ENCODE data around the gene EMB. TPM values are rescaled to one million over a fixed set of nuclear protein-coding genes. Genes with fewer than 3 reads are reported as not detected.
"Not testable (repeated sequence)": the region's sequence is repeated elsewhere in the genome, so short reads cannot be mapped to it uniquely, and the experiment has no call there.

EMB gene
- polyA plus RNA-seq, 4 donors, result 3.5 to 5.1 (median 3.7) TPM

- DNase-seq (ENCODE audit: low read depth in 4 of 4, low spot score in 2 of 4), result not testable (repeated sequence)
Observed at GRCh38 chr5:50423100-50423799, 17.8 kb downstream of the EMB start.

DNA sequence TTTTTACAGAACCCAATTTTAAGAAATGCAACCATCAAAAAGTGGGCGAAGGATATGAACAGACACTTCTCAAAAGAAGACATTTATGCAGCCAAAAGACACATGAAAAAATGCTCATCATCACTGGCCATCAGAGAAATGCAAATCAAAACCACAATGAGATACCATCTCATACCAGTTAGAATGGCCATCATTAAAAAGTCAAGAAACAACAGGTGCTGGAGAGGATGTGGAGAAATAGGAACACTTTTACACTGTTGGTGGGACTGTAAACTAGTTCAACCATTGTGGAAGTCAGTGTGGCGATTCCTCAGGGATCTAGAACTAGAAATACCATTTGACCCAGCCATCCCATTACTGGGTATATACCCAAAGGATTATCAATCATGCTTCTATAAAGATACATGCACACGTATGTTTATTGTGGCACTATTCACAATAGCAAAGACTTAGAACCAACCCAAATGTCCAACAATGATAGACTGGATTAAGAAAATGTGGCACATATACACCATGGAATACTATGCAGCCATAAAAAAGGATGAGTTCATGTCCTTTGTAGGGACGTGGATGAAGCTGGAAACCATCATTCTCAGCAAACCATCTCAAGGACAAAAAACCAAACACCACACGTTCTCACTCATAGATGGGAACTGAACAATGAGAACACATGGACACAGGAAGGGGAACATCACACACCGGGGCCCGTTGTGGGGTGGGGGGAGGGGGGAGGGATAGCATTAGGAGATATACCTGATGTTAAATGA, 19.7 kb downstream of the EMB start:
- not testable (repeated sequence) for DNase-seq (ENCODE audit: low read depth in 4 of 4, low spot score in 2 of 4)

DNA sequence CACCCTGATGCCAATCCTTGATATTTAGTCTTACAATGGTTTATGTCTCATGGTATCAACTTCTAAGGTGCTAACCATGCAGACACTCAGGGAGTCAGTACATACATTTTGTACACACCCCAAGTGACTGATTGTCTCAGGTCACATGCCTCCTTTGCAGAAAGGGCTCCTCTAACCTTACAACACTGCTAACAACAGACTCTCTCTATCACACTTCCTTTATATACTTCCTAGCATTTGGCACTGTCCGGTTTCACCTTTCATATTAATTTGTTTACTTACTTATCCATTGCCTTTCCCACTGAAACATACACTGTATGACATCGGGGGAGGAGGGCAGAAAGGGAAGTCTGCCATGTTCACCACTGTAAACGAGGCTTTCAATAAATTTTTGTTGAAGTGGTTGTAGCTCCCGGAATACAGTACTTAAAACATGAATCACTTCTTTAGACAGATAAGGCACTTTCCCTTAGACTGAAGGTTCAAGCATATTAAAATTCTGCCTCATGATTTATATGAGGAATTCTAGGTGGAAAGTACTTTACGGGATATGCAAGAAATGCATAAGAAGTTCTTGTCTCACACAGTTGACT, 20.6 kb downstream of the EMB start:
- DNase-seq (ENCODE audit: low read depth in 4 of 4, low spot score in 2 of 4), result no peak

GRCh38 chr5:50419656-50420055, 21.4 kb downstream of the EMB start:
- DNase-seq (ENCODE audit: low read depth in 4 of 4, low spot score in 2 of 4), result not testable (repeated sequence)

GRCh38 chr5:50416637-50417036, 24.5 kb downstream of the EMB start:
- not testable (repeated sequence) for DNase-seq (ENCODE audit: low read depth in 4 of 4, low spot score in 2 of 4)

DNA sequence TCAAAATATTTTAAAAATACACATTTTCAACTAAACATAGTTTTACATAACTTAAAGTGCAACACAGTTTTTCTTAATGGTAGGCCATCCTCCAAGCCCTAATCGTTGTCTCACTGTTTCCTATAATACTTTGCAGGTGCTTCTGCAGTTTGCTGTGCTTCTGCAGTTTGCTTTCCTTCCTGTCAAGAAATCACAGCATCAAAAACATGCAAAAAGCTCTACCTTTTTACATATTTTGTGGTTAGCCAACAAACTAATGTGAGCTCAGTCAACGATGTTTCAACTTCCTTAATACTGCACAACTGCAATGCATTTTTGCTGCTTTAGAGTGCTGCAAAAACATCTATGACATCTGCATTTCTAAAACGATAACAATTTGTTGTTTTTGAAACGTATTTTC, 25.2 kb downstream of the EMB start:
- DNase-seq (ENCODE audit: low read depth in 4 of 4, low spot score in 2 of 4), result no peak

GRCh38 chr5:50410932-50411331, 30.2 kb downstream of the EMB start:
- not testable (repeated sequence) for DNase-seq (ENCODE audit: low read depth in 4 of 4, low spot score in 2 of 4)

GRCh38 chr5:50406877-50407276, 34.2 kb downstream of the EMB start:
- DNase-seq (ENCODE audit: low read depth in 4 of 4, low spot score in 2 of 4), result peak in 1 of 4 donors; percentile 2

- no peak for DNase-seq (ENCODE audit: low read depth in 4 of 4, low spot score in 2 of 4)
Observed at GRCh38 chr5:50401336-50401735, 39.8 kb downstream of the EMB start.

GRCh38 chr5:50393925-50394609, 47.0 kb downstream of the EMB start:
- not testable (repeated sequence) for DNase-seq (ENCODE audit: low read depth in 4 of 4, low spot score in 2 of 4)

DNA sequence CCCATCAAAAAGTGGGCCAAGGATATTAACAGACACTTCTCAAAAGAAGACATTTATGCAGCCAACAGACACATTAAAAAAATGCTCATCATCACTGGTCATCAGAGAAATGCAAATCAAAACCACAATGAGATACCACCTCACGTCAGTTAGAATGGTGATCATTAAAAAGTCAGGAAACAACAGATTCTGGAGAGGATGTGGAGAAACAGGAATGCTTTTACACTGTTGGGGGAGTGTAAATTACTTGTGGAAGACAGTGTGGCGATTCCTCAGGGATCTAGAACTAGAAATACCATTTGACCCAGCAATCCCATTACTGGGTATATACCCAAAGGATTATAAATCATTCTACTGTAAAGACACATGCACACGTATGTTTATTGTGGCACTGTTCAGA, 48.8 kb downstream of the EMB start:
- DNase-seq (ENCODE audit: low read depth in 4 of 4, low spot score in 2 of 4), result not testable (repeated sequence)

DNA sequence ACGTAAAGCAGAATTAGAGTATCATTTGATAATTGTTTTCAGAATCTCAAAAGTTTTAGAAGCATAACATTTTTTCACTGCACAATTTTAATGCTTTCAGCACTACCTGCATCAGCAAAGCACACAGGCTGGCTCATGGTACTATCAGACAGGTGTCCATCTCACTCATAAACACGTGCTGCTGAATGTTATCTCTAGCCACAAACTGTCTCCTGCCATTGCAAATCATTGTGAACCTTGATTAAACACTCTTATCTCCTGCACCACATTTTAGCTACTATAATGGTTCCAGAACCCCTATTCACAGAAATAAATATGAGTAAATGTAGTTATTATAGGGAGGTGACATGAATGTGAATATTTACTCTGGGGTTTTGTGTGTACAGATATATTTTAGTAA, 56.7 kb downstream of the EMB start:
- not testable (repeated sequence) for DNase-seq (ENCODE audit: low read depth in 4 of 4, low spot score in 2 of 4)

- DNase-seq (ENCODE audit: low read depth in 4 of 4, low spot score in 2 of 4), result not testable (repeated sequence)
Observed at GRCh38 chr5:50376696-50377095, 64.4 kb downstream of the EMB start.

- DNase-seq (ENCODE audit: low read depth in 4 of 4, low spot score in 2 of 4), result not testable (repeated sequence)
Observed at GRCh38 chr5:50369287-50370033, 71.6 kb downstream of the EMB start.

- no peak for DNase-seq (ENCODE audit: low read depth in 4 of 4, low spot score in 2 of 4)
Observed at GRCh38 chr5:50365426-50366251, 75.4 kb downstream of the EMB start.

DNA sequence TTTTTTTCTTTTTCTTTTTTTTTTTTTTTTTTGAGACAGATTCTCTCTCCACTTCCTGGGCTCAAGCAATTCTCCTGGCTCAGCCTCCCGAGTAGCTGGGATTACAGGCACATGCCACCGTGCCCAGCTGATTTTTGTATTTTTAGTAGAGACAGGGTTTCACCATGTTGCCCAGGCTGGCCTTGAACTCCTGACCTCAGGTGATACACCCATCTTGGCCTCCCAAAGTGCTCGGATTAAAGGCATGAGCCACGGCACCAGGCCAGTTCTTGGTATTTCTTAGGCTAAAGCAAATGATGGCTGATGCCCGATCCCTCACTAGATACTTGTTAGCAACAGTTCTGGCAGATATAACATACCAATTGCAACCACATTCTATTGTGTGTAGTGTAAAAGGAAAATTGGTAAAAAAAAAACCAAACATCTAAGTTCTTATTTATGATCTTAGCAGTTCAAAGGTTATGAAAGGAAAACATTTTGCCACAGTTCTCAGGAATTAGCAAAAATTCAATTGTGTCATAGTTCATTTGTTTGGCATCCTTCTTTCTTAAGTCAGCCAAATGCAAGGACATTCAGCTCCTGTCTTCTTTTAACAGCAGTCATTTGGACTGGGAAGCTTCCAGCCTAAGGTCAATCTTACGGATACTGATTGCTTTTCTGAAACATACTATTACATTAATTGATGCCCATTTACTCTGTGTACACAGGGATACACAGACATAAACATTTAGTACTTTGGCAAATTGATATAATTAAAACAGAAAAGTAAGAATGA, 76.4 kb downstream of the EMB start:
- not testable (repeated sequence) for DNase-seq (ENCODE audit: low read depth in 4 of 4, low spot score in 2 of 4)

DNA sequence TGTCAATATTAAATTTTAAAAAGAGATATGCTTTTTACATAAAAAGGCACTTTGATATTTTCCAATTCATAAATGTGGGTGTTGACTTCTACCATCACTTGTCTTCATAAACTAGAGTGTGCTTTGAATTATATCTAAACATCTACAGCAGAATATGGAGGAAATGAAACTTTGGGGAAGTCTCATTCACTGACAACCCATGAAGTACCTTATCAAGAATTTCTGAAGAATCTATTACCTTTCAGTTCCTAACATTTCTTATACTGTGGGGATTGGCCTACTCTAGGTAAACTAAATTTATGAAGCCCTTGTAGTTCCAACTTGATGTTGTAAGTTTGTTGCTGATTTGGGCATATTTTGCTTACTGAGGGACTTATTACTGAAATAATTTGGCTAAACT, 81.9 kb downstream of the EMB start:
- DNase-seq (ENCODE audit: low read depth in 4 of 4, low spot score in 2 of 4), result no peak

DNA sequence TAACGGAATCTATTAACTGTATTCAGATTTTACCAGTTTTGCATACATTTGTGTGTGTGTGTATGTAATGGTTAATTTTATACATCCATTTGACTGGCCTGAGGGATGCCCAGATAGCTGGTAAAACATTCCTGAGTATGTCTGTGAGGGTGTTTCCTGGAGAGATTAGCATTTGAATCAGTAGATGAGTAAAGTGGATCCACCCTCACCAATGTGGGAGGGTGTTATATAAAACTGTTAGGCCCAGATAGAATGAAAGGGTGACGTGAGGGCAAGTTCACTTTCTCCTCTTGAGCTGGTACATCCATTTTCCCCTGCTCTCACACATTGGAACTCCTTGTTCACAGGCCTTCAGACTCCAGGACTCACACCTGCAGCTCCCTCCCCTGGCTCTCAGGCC, 88.7 kb downstream of the EMB start:
- no peak for DNase-seq (ENCODE audit: low read depth in 4 of 4, low spot score in 2 of 4)

Data from left renal cortex interstitium (tissue), 4 donors.